GM23338 (cell line): ENCODE measurements around the gene S100A6. TPM values are rescaled to one million over a fixed set of nuclear protein-coding genes. Genes with fewer than 3 reads are reported as not detected.
A peak's percentile ranks its signal among the peaks of the same experiment; 100 is the strongest.

Source experiments
- ATAC-seq: fragments of 200-7000 bp; cut with Tn5 transposase; 3 replicates; pipeline ENCODE4 v1.9.1; 2020
- DNase-seq: peaks from one replicate; pipeline ENCODE4 v3.0.0-alpha.2; 2015; ENCODE audit warnings: low spot score
- H2AFZ ChIP-seq: fragments of 200-600 bp; sonication (generic); 2 replicates; pipeline ENCODE4 v1.8.0; 2016; ENCODE audit warnings: antibody characterized with exemption, mild to moderate bottlenecking, moderate library complexity
- H3F3A ChIP-seq: fragments of 200-600 bp; sonication (generic); replicated peaks from 2 replicates; pipeline ENCODE4 v1.8.0; 2017; ENCODE audit warnings: antibody characterized with exemption, mixed run types, low read depth
- H3K27ac ChIP-seq: fragments of 200-600 bp; sonication (generic); 2 replicates; pipeline ENCODE4 v1.6.1; 2016; ENCODE audit warnings: low read depth
- H3K27me3 ChIP-seq: fragments of 200-600 bp; sonication (generic); 2 replicates; pipeline ENCODE4 v1.8.0; 2016; ENCODE audit warnings: mild to moderate bottlenecking, mixed run types, moderate library complexity; ENCODE audit not compliant: insufficient read depth
- H3K36me3 ChIP-seq: fragments of 200-600 bp; sonication (generic); 2 replicates; pipeline ENCODE4 v1.8.0; 2016; ENCODE audit warnings: mild to moderate bottlenecking; ENCODE audit not compliant: insufficient read depth
- H3K4me1 ChIP-seq: fragments of 200-600 bp; sonication (generic); 2 replicates; pipeline ENCODE4 v1.8.0; 2016; ENCODE audit warnings: mild to moderate bottlenecking, moderate library complexity; ENCODE audit not compliant: insufficient read depth
- H3K4me2 ChIP-seq: fragments of 200-600 bp; sonication (generic); 2 replicates; pipeline ENCODE4 v1.7.1; 2017; ENCODE audit warnings: mixed run types
- H3K4me3 ChIP-seq: fragments of 200-600 bp; sonication (generic); 2 replicates; pipeline ENCODE4 v1.6.1; 2016; ENCODE audit warnings: mixed run types
- H3K79me2 ChIP-seq: fragments of 200-600 bp; sonication (generic); replicated peaks from 2 replicates; pipeline ENCODE4 v1.8.0; 2017; ENCODE audit warnings: mild to moderate bottlenecking; ENCODE audit not compliant: insufficient read depth
- H3K9me2 ChIP-seq: fragments of 200-600 bp; sonication (generic); 2 replicates; pipeline ENCODE4 v1.8.0; 2017; ENCODE audit not compliant: insufficient read depth
- H4K20me1 ChIP-seq: fragments of 200-600 bp; sonication (generic); replicated peaks from 2 replicates; pipeline ENCODE4 v1.8.0; 2017; ENCODE audit warnings: mild to moderate bottlenecking; ENCODE audit not compliant: insufficient read depth
- H3K27ac Mint-ChIP-seq: 2 replicates; pipeline ENCODE4 v1.8.0; 2020; ENCODE audit warnings: inconsistent platforms, mild to moderate bottlenecking, moderate library complexity, mixed read lengths
- H3K27me3 Mint-ChIP-seq: 3 replicates; pipeline ENCODE4 v1.8.0; 2022; ENCODE audit warnings: low read depth, mild to moderate bottlenecking, moderate library complexity, mixed read lengths, inconsistent platforms; ENCODE audit not compliant: insufficient read depth, poor library complexity
- H3K36me3 Mint-ChIP-seq: 3 replicates; pipeline ENCODE4 v1.8.0; 2021; ENCODE audit warnings: low read depth, mild to moderate bottlenecking, inconsistent platforms, moderate library complexity, mixed read lengths
- H3K4me1 Mint-ChIP-seq: 3 replicates; pipeline ENCODE4 v1.8.0; 2020; ENCODE audit warnings: mild to moderate bottlenecking, inconsistent platforms, mixed read lengths
- H3K4me3 Mint-ChIP-seq: 3 replicates; pipeline ENCODE4 v1.8.0; 2021; ENCODE audit warnings: moderate library complexity, mild to moderate bottlenecking, inconsistent platforms, mixed read lengths
- H3K9me3 Mint-ChIP-seq: 3 replicates; pipeline ENCODE4 v1.8.0; 2020; ENCODE audit warnings: moderate library complexity, mild to moderate bottlenecking, inconsistent platforms, mixed read lengths
- CREB1 ChIP-seq: fragments of 250-450 bp; sonication (Bioruptor Pico); IDR thresholded peaks from 2 replicates; pipeline ENCODE4 v1.5.0; 2020; ENCODE audit warnings: low read depth, mild to moderate bottlenecking, moderate library complexity
- EZH2 ChIP-seq: fragments of 200-600 bp; sonication (generic); IDR thresholded peaks from one replicate; pipeline ENCODE4 v1.8.0; 2017; ENCODE audit warnings: antibody characterized with exemption, mild to moderate bottlenecking, low read depth; ENCODE audit not compliant: unreplicated experiment
- EZH2phosphoT487 ChIP-seq: fragments of 200-600 bp; sonication (generic); IDR thresholded peaks from one replicate; pipeline ENCODE4 v1.8.1; 2018; ENCODE audit warnings: antibody characterized with exemption; ENCODE audit not compliant: unreplicated experiment
- JUNB ChIP-seq: IDR thresholded peaks from one replicate; pipeline ENCODE4 v1.6.1; 2016; ENCODE audit warnings: antibody characterized with exemption; ENCODE audit not compliant: unreplicated experiment
- NANOG ChIP-seq: IDR thresholded peaks from 2 replicates; pipeline ENCODE4 v1.6.1; 2016; ENCODE audit warnings: antibody characterized with exemption, borderline replicate concordance
- POLR2AphosphoS5 ChIP-seq: IDR thresholded peaks from 2 replicates; pipeline ENCODE4 v1.6.1; 2016; ENCODE audit warnings: antibody characterized with exemption, low read depth
- REST ChIP-seq: IDR thresholded peaks from one replicate; pipeline ENCODE4 v1.6.1; 2018; ENCODE audit warnings: antibody characterized with exemption; ENCODE audit not compliant: unreplicated experiment
- STAT1 ChIP-seq: IDR thresholded peaks from one replicate; pipeline ENCODE4 v1.6.1; 2016; ENCODE audit warnings: antibody characterized with exemption; ENCODE audit not compliant: unreplicated experiment
- ZNF114 ChIP-seq: fragments of 250-450 bp; sonication (Bioruptor Pico); IDR thresholded peaks from 2 replicates; pipeline ENCODE4 v1.5.0; 2020; ENCODE audit warnings: mild to moderate bottlenecking, moderate library complexity
- ZNF331 ChIP-seq: fragments of 250-450 bp; sonication (Bioruptor Pico); IDR thresholded peaks from 2 replicates; pipeline ENCODE4 v1.5.0; 2020; ENCODE audit warnings: low read depth, mild to moderate bottlenecking, moderate library complexity
- ZNF462 ChIP-seq: fragments of 250-450 bp; sonication (Bioruptor Pico); IDR thresholded peaks from 2 replicates; pipeline ENCODE4 v1.5.0; 2020; ENCODE audit warnings: mild to moderate bottlenecking, moderate library complexity
- polyA plus RNA-seq: library from polyadenylated mRNA; unstranded; fragments of >200 nt; fragmentation: Nextera tagmentation; extraction: Ambion mirVana; gene quantifications from 2 replicates; pipeline ENCODE4 v1.2.1, GENCODE V29; 2016
- total RNA-seq: library from RNA; depleted of rRNA; stranded (reverse); fragments of >200 nt; shearing (Covaris generic); gene quantifications from 2 replicates; pipeline ENCODE4 v1.2.3, GENCODE V29; 2014
- TF ChIP-seq, protein P1 (sequence below), 2 experiments: fragments of 200-600 bp in 1 of 2; sonication (generic) in 1 of 2; conservative IDR thresholded peaks; 2 replicates each; pipeline versions ENCODE4 v1.5.1 to v1.6.1; 2016 to 2017; ENCODE audit warnings: antibody characterized with exemption in 2 of 2, low read depth in 2 of 2, mild to moderate bottlenecking in 2 of 2, moderate library complexity in 1 of 2
- TF ChIP-seq, protein P2 (sequence below): IDR thresholded peaks from 2 replicates; pipeline ENCODE4 v1.6.1; 2016; ENCODE audit warnings: antibody characterized with exemption

Gene S100A6
- total and polyA plus RNA-seq, 2 experiments from 2014 or later, result 7.3 to 77.5 TPM

DNA sequence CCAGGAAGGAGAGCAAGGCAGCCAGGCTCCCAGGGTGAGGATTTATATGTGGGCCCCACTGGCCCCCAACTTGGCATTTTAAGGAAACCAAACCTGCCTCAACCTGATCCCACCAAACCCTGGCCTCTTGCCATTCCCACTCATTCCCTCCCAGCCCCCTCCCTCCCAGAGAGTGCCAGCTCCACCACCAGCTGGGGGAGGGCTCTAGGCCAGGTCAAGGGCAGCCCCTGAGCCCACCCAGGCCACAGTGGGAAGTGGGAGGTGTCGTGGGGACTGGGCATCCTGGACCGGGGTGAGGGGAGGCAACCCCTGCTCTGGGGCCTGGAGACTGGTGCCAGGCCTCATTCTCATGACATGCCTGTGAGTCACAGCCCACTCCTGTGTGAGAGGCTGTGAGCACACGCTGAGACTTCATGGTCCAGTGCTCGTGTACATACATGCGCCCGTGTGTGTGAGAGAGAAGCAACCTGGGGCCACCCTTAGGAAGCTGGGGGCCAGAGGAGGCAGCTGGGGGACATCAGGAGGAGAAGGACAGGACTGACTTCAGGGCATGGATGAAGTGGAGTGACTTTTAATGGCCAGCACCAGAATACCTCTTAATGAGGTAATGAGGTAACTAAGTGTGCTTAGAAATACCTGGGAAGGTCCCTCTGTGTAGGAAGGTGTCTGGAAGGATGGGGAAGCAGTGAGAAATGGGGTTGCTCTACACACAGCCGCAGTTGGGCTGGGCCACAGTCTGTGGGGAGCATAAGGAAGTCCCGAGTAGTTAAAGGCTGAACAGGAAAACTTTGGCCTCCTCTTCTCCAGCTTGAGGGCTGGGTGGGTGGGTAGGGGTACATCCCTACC is 30.0 kb upstream of the S100A6 start, which contains the start of gene S100A2:
S100A2 (minus strand) TSS at position 316 of the 846 bp plus-strand sequence. CDS start 1,967 bp downstream, outside the sequence.
- H3K36me3 Mint-ChIP-seq, result no peaks in the 10 kb centered on the region
- ATAC-seq, result no peak
- peaks cover 36% of the 10 kb centered on the region for H3K4me1 Mint-ChIP-seq
- no peaks in the 10 kb centered on the region for H3K36me3 ChIP-seq
- DNase-seq, result no peak
- H3K9me3 Mint-ChIP-seq, result no peaks in the 10 kb centered on the region
- peak within 1 kb of the TSS; percentile 96 for H3K27ac Mint-ChIP-seq
- peak within 1 kb of the TSS; percentile 15; the same call in 1 of the 3 replicates for H3K4me3 Mint-ChIP-seq
- peaks cover 18% of the 10 kb centered on the region for H3K4me1 ChIP-seq
- no peaks in the 10 kb centered on the region for H3K27me3 ChIP-seq
- TF ChIP-seq, protein P1, sequence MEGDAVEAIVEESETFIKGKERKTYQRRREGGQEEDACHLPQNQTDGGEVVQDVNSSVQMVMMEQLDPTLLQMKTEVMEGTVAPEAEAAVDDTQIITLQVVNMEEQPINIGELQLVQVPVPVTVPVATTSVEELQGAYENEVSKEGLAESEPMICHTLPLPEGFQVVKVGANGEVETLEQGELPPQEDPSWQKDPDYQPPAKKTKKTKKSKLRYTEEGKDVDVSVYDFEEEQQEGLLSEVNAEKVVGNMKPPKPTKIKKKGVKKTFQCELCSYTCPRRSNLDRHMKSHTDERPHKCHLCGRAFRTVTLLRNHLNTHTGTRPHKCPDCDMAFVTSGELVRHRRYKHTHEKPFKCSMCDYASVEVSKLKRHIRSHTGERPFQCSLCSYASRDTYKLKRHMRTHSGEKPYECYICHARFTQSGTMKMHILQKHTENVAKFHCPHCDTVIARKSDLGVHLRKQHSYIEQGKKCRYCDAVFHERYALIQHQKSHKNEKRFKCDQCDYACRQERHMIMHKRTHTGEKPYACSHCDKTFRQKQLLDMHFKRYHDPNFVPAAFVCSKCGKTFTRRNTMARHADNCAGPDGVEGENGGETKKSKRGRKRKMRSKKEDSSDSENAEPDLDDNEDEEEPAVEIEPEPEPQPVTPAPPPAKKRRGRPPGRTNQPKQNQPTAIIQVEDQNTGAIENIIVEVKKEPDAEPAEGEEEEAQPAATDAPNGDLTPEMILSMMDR (conservative IDR thresholded peaks at IDR 0.05; ENCODE audit: low read depth in 2 of 2), result no peak
- TF ChIP-seq EZH2phosphoT487 (no peak), ZNF462 (CRISPR knock-in tag) (no peak), POLR2AphosphoS5 (no peak), NANOG (no peak), ZNF331 (CRISPR knock-in tag) (no peak), EZH2 (no peak), ZNF114 (CRISPR knock-in tag) (no peak), REST (no peak), CREB1 (CRISPR knock-in tag) (no peak), JUNB (no peak), STAT1 (no peak)
- TF ChIP-seq, protein P2, sequence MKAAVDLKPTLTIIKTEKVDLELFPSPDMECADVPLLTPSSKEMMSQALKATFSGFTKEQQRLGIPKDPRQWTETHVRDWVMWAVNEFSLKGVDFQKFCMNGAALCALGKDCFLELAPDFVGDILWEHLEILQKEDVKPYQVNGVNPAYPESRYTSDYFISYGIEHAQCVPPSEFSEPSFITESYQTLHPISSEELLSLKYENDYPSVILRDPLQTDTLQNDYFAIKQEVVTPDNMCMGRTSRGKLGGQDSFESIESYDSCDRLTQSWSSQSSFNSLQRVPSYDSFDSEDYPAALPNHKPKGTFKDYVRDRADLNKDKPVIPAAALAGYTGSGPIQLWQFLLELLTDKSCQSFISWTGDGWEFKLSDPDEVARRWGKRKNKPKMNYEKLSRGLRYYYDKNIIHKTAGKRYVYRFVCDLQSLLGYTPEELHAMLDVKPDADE, result no peak
- H3K79me2 ChIP-seq, result no peaks in the 10 kb centered on the region
- H3K27me3 Mint-ChIP-seq, result peaks cover 17% of the 10 kb centered on the region
- H2AFZ ChIP-seq, result peak within 1 kb of the TSS; percentile 85
- H3K9me2 ChIP-seq, result no peaks in the 10 kb centered on the region
- H3K27ac ChIP-seq, result 0 out of 2 replicates have a peak within 1 kb of the TSS, but pooled peaks have one; percentile 55
- no peaks in the 10 kb centered on the region for H4K20me1 ChIP-seq
- 0 out of 2 replicates have a peak within 1 kb of the TSS, but pooled peaks have one; percentile 17 for H3K4me3 ChIP-seq
- peak within 1 kb of the TSS; percentile 64 for H3K4me2 ChIP-seq
- peaks cover 6% of the 10 kb centered on the region; the same call in 1 of the 2 replicates for H3F3A ChIP-seq
